Measurements from ENCODE around the gene VEPH1. TPM values are rescaled to one million over a fixed set of nuclear protein-coding genes. Genes with fewer than 3 reads are reported as not detected.

Gene VEPH1
- total RNA-seq, 1 donor from 2014 or later, result 0.58 TPM

DNA sequence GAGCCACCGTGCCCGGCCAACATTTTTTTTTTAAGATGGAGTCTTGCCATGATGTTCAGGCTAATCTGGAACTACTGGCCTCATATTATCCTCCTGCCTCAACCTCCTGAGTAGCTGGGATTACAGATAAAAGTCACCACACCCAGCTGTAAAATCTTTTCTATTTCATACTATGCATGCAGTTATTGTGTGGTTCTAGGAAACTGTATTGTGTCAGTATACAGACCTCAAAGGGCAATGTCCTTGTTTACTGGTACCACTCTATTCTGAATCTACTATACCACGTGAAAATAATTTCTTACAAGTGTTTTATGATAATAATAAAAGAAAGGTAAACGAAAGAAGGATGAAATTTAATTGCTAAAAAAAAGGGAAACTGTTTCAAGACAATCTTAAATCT is 190.0 kb downstream of the VEPH1 start:
- DNase-seq (ENCODE audit: low spot score), result no peak
- ATAC-seq, result no peak

GRCh38 chr3:157312376-157312745 is 190.9 kb downstream of the VEPH1 start:
- ATAC-seq, result no peak
- no peak for DNase-seq (ENCODE audit: low spot score)

GRCh38 chr3:157311633-157312375 is 191.4 kb downstream of the VEPH1 start:
- ATAC-seq (no peak), DNase-seq (ENCODE audit: low spot score) (no peak)

DNA sequence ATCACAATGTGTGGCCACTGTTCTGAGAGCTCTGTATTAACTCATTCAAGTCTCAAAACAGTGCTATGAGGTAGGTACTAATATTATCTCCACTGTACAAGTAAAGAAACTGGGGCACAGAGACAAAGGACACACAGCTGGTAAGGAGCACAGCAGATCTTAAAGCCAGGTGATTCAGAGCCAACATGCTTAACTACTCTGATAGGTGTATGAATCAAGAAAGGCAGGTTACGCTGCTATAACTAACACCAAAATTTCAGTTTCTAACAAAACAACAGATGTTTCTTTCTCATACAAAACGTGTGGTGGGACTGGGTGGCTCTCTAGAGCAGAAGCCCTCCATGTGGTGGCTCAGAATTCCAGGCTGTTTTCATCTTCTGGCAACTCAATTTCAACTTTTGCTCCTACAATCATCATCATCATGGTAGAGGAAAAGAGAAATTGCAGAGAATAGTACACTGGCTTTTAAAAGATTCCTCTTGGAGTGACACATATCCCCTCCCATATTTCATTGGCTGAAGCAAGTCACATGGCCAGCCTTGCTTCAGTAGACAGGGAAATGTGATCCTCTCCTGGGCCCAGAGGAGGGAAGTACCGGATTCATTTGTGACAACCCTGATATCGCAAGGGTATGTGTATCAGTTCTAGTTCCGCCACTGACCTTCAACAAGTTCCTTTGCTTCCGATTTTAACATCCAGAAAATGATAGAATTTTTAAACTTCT is 192.7 kb downstream of the VEPH1 start:
- DNase-seq (ENCODE audit: low spot score), result no peak
- ATAC-seq, result no peak

- DNase-seq (ENCODE audit: low spot score) (no peak), ATAC-seq (no peak)
These were observed 196.7 kb downstream of the VEPH1 start for GRCh38 chr3:157306502-157306901.

DNA sequence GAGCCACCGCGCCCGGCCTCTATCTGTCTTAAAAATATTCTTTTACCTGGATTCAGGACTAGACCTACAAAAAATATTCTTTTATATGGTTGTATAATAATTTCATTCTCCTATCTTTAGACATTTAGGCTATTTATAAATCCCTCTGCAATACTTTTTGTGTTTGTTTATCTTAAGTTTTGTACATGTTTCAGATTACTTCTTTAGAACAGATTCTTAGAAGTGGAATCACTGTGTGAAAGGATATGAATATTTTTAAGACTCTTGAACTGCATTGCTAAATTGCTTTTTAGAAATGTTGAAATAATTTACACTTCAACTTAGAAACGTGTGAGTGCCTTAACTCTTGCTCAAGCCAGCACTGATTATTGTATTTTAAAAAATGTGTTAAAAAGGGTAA is 197.8 kb downstream of the VEPH1 start:
- ATAC-seq, result no peak
- DNase-seq (ENCODE audit: low spot score), result no peak

DNA sequence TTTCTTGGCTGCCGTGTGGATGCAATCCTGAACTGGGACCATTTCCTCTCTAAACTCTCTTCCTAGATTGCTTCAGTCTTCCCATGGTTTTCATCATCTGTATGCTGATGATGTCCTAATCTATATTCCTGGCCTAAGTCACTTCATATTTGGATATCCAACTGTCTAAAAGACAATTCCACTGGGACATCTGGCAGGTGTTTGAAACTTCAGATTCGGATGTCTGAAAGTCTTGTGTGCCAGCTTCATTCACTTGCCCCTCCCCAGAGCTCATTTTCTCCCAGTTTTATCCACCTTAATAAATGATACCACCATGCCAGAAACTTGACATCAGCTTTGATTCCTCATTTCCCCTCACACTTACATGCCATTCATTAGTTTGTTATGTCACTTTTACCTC is 201.5 kb downstream of the VEPH1 start:
- DNase-seq (ENCODE audit: low spot score), result no peak
- no peak for ATAC-seq

DNA sequence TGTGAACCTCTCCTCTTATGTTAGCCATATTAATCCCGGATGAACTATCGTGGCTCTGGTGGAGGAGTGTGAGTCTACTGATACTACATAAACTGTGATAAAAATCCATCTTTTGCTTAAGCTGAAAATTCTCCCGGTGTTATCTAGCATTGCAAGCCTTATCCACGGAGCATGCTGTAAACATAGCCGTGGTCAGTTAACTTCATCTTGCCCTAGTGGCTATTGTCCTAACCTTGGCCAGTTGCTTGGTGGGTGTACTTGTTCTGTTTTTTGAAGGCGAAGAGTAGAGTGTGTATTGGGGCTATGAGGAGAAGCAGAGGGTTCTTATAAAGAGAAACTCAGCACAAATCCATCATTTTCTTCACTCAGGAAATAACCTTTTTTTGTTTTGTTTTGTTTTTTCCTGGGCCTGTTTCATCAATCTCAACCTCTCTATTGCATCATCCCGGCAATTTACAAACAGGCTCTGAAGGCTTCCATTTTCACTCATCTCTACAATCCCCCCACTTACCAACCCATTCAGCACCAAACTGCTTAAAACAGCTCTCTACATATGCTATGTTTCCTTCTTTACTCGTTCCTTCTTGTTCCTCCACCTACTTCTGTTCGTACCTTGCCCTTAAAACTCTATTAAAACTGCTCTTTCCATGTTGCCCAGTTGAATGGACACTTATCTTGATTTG is 202.1 kb downstream of the VEPH1 start:
- no peak for ATAC-seq
- DNase-seq (ENCODE audit: low spot score), result no peak

DNA sequence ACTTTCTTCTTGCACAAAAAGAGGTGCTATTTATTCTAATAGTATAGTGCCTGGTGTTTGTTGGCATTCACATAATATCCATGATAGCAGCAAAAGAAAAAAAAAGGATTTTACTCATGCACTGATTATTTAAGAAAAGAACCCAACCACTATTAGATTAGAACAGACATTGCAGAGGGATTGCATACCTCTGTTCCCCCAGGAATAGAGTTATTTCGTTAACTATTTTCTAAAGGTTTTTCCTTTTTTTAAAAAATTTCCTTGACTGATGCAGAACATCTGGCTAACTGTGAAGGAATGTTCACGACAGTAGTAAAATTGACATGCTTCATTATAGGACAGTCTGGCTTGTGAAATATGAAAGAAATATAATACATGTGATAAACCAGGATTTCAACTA is 203.1 kb downstream of the VEPH1 start:
- no peak for DNase-seq (ENCODE audit: low spot score)
- ATAC-seq, result no peak

DNA sequence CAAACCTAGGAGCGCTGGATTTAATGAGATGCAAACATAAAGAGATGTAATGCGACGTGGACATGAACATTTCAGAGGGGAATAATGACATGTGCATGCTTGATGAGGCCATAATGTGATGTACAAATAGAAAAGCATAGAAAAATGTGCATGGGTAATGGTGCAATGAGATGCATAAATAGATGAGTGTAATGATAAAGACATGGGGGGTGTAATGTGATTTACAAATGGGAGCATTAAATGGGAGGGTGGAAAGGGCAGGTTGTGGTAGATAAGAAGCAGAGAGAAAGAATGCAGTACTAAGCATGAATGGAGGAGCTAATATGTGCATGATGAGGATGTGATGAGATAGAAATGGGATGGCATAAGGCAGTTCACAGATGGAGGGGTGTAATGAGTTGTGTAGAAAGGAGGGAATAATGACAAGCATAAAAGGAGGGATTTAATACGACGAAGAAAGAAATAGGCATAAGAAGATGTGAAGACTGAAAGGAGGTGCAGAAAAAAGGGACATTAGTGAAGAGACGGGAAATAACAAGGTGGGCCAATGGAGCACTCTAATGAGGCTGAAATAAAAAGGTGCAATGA is 205.8 kb downstream of the VEPH1 start:
- DNase-seq (ENCODE audit: low spot score), result no peak
- no peak for ATAC-seq

DNA sequence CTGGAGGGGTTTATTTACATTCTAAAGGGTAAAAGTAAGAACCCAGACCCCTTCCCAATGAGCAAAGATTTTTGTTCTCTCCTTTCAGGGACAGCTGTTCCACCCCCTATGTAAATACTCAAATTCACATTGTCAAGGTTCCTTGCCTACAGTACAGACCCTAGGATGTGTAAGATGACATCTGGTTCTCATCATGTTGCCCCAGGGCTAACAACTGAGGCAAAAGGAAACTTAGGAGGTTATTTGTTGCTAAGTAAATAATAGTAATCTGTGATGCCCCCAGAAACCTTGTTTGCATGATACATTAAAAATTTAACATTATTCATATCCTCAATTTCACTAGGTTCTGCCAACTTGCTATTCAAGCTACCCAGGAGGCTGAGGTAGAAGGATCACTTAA is 208.3 kb downstream of the VEPH1 start:
- no peak for ATAC-seq
- no peak for DNase-seq (ENCODE audit: low spot score)

- DNase-seq (ENCODE audit: low spot score) (no peak), ATAC-seq (no peak)
These were observed 208.7 kb downstream of the VEPH1 start for GRCh38 chr3:157294491-157294890.

DNA sequence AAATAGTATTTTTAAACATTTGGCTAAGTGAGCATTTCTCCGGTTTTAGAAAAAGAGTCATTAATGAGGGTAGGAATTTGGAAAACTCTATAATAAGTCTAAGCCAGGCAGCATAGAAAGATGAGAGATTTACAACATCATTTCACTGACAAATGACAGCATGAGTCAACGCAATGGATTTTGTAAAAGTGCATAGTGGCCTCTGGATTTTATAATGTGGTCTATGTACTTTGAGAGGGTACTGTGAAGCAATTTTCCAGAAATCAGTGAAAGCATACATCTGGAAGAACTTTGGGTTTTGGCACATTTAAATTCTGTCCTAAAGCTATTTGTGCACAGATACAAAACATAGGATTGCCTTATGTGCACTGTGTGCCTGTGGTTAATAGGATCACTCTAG is 212.4 kb downstream of the VEPH1 start:
- DNase-seq (ENCODE audit: low spot score), result no peak
- ATAC-seq, result no peak

DNA sequence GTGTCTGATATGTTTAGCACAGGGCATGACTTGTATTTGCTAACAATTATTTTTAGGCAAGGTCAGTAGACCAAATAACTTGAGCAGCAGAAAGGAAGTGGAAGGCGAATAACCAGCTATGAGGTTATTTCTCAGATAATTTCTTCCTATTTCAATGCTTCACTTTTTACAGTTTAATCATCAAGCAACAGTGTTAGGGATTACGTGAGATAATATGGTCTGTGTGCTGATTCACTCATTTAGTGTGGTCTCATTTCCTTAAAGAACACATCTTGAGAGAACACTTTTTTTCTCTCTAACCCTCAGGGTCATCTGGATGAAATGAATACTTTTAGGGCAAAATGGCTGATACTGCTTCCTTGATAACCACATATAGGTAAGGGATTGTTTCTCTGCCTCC is 217.2 kb downstream of the VEPH1 start:
- ATAC-seq, result no peak

DNA sequence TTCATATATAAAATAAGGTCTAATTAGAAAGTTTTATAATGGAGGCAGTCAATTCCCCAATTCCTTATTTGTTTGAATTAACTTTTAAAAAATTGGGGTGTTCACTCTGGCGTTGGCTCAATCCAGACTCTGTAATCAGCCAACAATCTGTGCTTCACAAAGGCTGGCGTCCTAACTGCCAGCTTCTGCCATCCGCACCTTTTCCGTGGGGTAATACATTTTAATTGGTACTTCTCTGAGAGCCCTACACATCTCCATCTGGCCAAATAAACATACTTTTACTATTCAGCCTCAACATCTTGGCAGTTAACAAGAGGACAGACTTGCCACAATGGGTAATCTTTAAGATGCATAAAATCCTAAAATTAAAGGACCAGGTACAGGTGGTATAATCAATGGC is 218.1 kb downstream of the VEPH1 start:
- DNase-seq (ENCODE audit: low spot score) (no peak), ATAC-seq (no peak)

More for the DNA sequence above, 217.2 kb downstream of the VEPH1 start:
- no peak for DNase-seq (ENCODE audit: low spot score)

DNA sequence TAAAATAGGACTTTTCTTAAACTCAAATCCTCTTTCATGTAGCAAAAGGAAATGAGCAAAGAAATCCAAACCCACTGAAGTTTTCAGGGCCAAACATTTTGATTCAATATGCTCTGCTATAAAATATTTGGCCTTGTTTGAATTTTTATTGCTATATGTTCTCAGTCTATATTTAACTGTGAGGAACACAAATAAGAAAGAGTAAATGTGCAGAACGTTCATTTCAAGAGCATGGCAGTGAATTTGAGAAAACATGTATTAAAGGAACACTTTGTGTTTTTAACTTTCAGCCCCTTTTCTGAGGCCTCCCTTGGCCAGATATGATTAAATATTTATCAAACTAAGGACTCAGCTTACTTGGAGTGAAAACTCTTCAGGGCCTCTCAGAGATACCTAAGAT is 218.5 kb downstream of the VEPH1 start:
- no peak for ATAC-seq

GRCh38 chr3:157282261-157283191 is 220.7 kb downstream of the VEPH1 start:
- no peak for ATAC-seq

More for the DNA sequence above, 218.5 kb downstream of the VEPH1 start:
- DNase-seq (ENCODE audit: low spot score), result no peak

DNA sequence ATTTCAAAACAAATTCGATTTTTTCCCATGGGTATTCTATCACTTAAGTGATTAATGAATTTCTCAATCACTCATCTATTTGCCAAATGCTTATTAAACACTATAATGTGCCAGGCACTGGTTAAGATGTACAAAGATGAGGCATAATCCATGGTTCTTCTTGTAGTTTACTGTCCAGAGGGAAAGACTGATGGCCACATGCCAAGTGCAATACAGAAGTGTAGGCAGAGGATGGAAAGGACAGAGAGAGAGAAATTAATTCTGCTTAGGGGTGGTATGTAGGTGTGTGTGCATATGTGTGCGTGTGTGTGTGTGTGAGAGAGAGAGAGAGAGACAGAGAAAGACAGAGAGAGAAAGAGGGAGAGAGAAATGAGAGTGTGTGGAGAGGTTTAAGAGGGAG is 222.4 kb downstream of the VEPH1 start:
- no peak for DNase-seq (ENCODE audit: low spot score)
- ATAC-seq, result no peak

More at GRCh38 chr3:157282261-157283191, 220.7 kb downstream of the VEPH1 start:
- DNase-seq (ENCODE audit: low spot score), result no peak

- ATAC-seq (no peak), DNase-seq (ENCODE audit: low spot score) (no peak)
These were observed 222.9 kb downstream of the VEPH1 start for GRCh38 chr3:157280354-157280753.

GRCh38 chr3:157279237-157279636 is 224.0 kb downstream of the VEPH1 start:
- no peak for DNase-seq (ENCODE audit: low spot score)
- ATAC-seq, result no peak

- ATAC-seq (no peak), DNase-seq (ENCODE audit: low spot score) (no peak)
These were observed 226.4 kb downstream of the VEPH1 start for GRCh38 chr3:157276801-157277200.
